ENCODE data around the gene SLIT3. TPM values are rescaled to one million over a fixed set of nuclear protein-coding genes. Genes with fewer than 3 reads are reported as not detected.

Gene SLIT3
- total RNA-seq, 1 experiment from 2014 or later = 0.10 TPM

DNA sequence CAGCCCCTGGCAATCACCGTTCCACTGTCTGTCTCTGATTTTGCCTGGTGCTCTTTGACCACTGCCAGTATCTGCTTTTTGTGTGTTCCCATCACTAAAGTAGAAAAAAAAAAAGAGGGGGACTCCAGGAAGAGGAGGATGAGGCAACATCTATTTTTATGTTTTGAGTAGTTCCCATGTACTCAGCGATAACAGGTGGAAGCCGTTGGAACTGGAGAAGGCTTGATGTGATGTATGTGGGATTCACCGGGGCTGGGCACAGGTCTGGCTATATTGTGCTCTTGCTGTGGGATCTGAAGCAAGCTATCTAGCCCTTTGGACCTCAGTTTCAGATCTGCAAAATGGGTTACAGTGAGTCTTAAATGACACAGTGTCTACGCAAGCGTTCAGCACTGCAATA, 104.9 kb downstream of the SLIT3 start:
- TF ChIP-seq, protein P1, sequence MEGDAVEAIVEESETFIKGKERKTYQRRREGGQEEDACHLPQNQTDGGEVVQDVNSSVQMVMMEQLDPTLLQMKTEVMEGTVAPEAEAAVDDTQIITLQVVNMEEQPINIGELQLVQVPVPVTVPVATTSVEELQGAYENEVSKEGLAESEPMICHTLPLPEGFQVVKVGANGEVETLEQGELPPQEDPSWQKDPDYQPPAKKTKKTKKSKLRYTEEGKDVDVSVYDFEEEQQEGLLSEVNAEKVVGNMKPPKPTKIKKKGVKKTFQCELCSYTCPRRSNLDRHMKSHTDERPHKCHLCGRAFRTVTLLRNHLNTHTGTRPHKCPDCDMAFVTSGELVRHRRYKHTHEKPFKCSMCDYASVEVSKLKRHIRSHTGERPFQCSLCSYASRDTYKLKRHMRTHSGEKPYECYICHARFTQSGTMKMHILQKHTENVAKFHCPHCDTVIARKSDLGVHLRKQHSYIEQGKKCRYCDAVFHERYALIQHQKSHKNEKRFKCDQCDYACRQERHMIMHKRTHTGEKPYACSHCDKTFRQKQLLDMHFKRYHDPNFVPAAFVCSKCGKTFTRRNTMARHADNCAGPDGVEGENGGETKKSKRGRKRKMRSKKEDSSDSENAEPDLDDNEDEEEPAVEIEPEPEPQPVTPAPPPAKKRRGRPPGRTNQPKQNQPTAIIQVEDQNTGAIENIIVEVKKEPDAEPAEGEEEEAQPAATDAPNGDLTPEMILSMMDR (IDR thresholded peaks at IDR 0.05 in 2 of 3, conservative IDR thresholded peaks at IDR 0.05 in 1 of 3; ENCODE audit: borderline replicate concordance in 1 of 3, insufficient read depth in 1 of 3, low read depth in 2 of 3, low read length in 2 of 3) = no peak
- TF ChIP-seq EZH2phosphoT487 (IDR thresholded peaks at IDR 0.05; ENCODE audit: borderline replicate concordance) (no peak), RAD21 (IDR thresholded peaks at IDR 0.05; ENCODE audit: low read depth) (no peak), ZFX (IDR thresholded peaks at IDR 0.05) (no peak), FOSL1 (IDR thresholded peaks at IDR 0.05; ENCODE audit: low read depth) (no peak), YY1 (IDR thresholded peaks at IDR 0.05; ENCODE audit: extremely low read depth, insufficient replicate concordance, low read depth, low read length) (no peak), CEBPB (IDR thresholded peaks at IDR 0.05; ENCODE audit: low read depth) (no peak), SIN3A (IDR thresholded peaks at IDR 0.05; ENCODE audit: low read depth) (no peak), CBX3 (IDR thresholded peaks at IDR 0.05; ENCODE audit: low read depth) (no peak), ELF1 (IDR thresholded peaks at IDR 0.05; ENCODE audit: borderline replicate concordance, low read depth) (no peak), SRF (IDR thresholded peaks at IDR 0.05; ENCODE audit: low read depth) (no peak), EGR1 (IDR thresholded peaks at IDR 0.05; ENCODE audit: low read depth) (no peak), POLR2A (IDR thresholded peaks at IDR 0.05; ENCODE audit: borderline replicate concordance, extremely low read depth, insufficient read depth, insufficient read length) (no peak), EZH2 (IDR thresholded peaks at IDR 0.05) (no peak)
- TF ChIP-seq, protein P2, sequence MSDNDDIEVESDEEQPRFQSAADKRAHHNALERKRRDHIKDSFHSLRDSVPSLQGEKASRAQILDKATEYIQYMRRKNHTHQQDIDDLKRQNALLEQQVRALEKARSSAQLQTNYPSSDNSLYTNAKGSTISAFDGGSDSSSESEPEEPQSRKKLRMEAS (IDR thresholded peaks at IDR 0.05) = no peak
- TF ChIP-seq, protein P3, sequence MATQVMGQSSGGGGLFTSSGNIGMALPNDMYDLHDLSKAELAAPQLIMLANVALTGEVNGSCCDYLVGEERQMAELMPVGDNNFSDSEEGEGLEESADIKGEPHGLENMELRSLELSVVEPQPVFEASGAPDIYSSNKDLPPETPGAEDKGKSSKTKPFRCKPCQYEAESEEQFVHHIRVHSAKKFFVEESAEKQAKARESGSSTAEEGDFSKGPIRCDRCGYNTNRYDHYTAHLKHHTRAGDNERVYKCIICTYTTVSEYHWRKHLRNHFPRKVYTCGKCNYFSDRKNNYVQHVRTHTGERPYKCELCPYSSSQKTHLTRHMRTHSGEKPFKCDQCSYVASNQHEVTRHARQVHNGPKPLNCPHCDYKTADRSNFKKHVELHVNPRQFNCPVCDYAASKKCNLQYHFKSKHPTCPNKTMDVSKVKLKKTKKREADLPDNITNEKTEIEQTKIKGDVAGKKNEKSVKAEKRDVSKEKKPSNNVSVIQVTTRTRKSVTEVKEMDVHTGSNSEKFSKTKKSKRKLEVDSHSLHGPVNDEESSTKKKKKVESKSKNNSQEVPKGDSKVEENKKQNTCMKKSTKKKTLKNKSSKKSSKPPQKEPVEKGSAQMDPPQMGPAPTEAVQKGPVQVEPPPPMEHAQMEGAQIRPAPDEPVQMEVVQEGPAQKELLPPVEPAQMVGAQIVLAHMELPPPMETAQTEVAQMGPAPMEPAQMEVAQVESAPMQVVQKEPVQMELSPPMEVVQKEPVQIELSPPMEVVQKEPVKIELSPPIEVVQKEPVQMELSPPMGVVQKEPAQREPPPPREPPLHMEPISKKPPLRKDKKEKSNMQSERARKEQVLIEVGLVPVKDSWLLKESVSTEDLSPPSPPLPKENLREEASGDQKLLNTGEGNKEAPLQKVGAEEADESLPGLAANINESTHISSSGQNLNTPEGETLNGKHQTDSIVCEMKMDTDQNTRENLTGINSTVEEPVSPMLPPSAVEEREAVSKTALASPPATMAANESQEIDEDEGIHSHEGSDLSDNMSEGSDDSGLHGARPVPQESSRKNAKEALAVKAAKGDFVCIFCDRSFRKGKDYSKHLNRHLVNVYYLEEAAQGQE (IDR thresholded peaks at IDR 0.05; ENCODE audit: low read depth) = no peak
- intact Hi-C loops (cut with micrococcal nuclease) = loop anchor here (5.0 kb wide), 1 partner anchor 209 kb away; no protein-coding TSS in a partner anchor
- Histone ChIP-seq H3K4me3 (replicated peaks in 1 of 2; ENCODE audit: low read depth in 1 of 2, low read length in 2 of 2) (no peak overlapping the region), H3K9me2 (ENCODE audit: insufficient read depth) (no peaks in the 10 kb centered on the region), H3K27ac (ENCODE audit: low read depth, low read length) (no peak overlapping the region), H3K9ac (ENCODE audit: low read length) (no peak overlapping the region), H3K36me3 (ENCODE audit: control insufficient read depth in 1 of 2, insufficient read depth in 2 of 2, low read length in 2 of 2) (no peaks in the 10 kb centered on the region), H3K27me3 (ENCODE audit: insufficient read depth, low read length) (peaks cover 15% of the 10 kb centered on the region), H4K20me1 (ENCODE audit: insufficient read depth) (no peaks in the 10 kb centered on the region), H3K4me2 (ENCODE audit: low read length) (no peak overlapping the region), H2AFZ (ENCODE audit: low read depth, low read length, poor library complexity, severe bottlenecking) (no peak overlapping the region), H3K9me3 (ENCODE audit: control insufficient read depth in 1 of 2, insufficient read depth in 1 of 2, low read depth in 1 of 2, low read length in 2 of 2) (no peaks in the 10 kb centered on the region), H3K4me1 (ENCODE audit: control insufficient read depth in 1 of 2, insufficient read depth in 2 of 2, low read length in 2 of 2) (no peaks in the 10 kb centered on the region), H3K79me2 (ENCODE audit: insufficient read depth, low read length) (no peaks in the 10 kb centered on the region)
- DNase-seq (ENCODE audit: low read depth, low spot score) (no peak), ATAC-seq (no peak)
- ChIA-PET CTCF (interaction anchor here (1.4 kb wide), 1 partner anchor 209 kb away, joined by 6 read pairs; no protein-coding TSS in a partner anchor), RAD21 (ENCODE audit: low non-redundant PET in 1 of 2, low total read pairs in 2 of 2, uncharacterized antibody in 2 of 2, unreplicated experiment in 2 of 2) (no interaction called here), POLR2A (no interaction called here)
- BruUV-seq (replicated peaks) = no TSS peak

Data from HCT116 (cell line).